Parathyroid adenoma (tissue), 2 donors: ENCODE results near the gene PKD1L1.

ENCODE experiments used
- H2AFZ ChIP-seq: fragments of 300-600 bp; sonication (generic); one replicate; pipeline ENCODE4 v1.7.0; 2017; ENCODE audit warnings: antibody characterized with exemption, mild to moderate bottlenecking
- H3K27ac ChIP-seq: fragments of 300-600 bp; sonication (generic); one replicate; pipeline ENCODE4 v1.7.0; 2017
- H3K27me3 ChIP-seq: fragments of 300-600 bp; sonication (generic); one replicate; pipeline ENCODE4 v1.7.0; 2017; ENCODE audit warnings: low read length; ENCODE audit not compliant: control insufficient read depth, insufficient read depth
- H3K36me3 ChIP-seq: fragments of 300-600 bp; sonication (generic); one replicate; pipeline ENCODE4 v1.7.0; 2017; ENCODE audit warnings: low read length; ENCODE audit not compliant: control insufficient read depth, insufficient read depth
- H3K4me1 ChIP-seq: fragments of 300-600 bp; sonication (generic); one replicate; pipeline ENCODE4 v1.7.0; 2017; ENCODE audit warnings: control low read depth
- H3K4me2 ChIP-seq: fragments of 300-600 bp; sonication (generic); one replicate; pipeline ENCODE4 v1.7.0; 2017; ENCODE audit warnings: low read length
- H3K4me3 ChIP-seq: fragments of 300-600 bp; sonication (generic); one replicate; pipeline ENCODE4 v1.7.0; 2017; ENCODE audit warnings: low read depth, low read length
- H3K79me2 ChIP-seq: fragments of 300-600 bp; sonication (generic); one replicate; pipeline ENCODE4 v1.7.0; 2017; ENCODE audit warnings: control low read depth
- H3K9ac ChIP-seq: fragments of 300-600 bp; sonication (generic); one replicate; pipeline ENCODE4 v1.7.0; 2017; ENCODE audit warnings: mild to moderate bottlenecking
- H3K9me3 ChIP-seq: fragments of 300-600 bp; sonication (generic); one replicate; pipeline ENCODE4 v1.7.0; 2017; ENCODE audit warnings: low read length; ENCODE audit not compliant: control insufficient read depth
- TF ChIP-seq, protein P1 (sequence below): fragments of 300-600 bp; sonication (generic); IDR thresholded peaks from one replicate; pipeline ENCODE4 v1.7.0; 2017; ENCODE audit warnings: antibody characterized with exemption, mild to moderate bottlenecking
- donor health status: primary hyperparathyroidism.

Gene PKD1L1

DNA sequence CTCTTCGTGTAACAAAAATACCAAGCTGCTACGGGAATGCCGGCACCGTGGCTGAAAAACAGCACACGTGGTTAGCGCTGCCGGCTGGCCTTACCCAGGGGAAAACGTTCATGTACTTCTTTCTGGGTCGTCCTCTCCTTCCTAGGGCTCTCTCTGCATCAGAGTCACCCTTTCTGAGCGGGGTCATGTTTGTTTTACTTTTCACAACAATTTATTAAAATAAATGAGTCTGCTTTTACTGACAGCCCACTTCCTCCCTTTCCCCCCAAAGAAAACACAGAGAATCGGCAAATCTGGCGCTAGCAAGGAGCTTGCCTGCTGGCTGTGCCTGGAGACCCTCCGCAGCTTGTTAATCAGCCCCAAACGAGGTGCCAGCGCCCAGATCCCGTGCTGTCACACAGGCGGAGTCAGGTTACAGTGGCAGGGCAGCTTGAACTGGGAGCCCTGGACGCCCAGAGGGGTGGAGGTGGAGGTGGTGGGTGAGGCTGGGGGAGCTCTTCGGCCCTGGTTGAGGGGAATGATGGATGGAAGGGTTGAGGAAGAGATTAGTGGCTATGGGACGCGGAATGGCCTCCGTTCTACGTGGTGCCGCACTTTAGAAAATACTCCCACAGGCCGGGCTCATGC, 204.2 kb downstream of the PKD1L1 start:
- no peaks in the 10 kb centered on the region for H3K36me3 ChIP-seq
- peaks cover 2% of the 10 kb centered on the region for H3K4me1 ChIP-seq
- H3K27me3 ChIP-seq = no peaks in the 10 kb centered on the region
- no peak overlapping the region for H3K4me3 ChIP-seq
- H3K27ac ChIP-seq = no peak overlapping the region
- no peaks in the 10 kb centered on the region for H3K79me2 ChIP-seq
- peak overlapping the region; percentile 17 for H3K4me2 ChIP-seq
- TF ChIP-seq, protein P1, sequence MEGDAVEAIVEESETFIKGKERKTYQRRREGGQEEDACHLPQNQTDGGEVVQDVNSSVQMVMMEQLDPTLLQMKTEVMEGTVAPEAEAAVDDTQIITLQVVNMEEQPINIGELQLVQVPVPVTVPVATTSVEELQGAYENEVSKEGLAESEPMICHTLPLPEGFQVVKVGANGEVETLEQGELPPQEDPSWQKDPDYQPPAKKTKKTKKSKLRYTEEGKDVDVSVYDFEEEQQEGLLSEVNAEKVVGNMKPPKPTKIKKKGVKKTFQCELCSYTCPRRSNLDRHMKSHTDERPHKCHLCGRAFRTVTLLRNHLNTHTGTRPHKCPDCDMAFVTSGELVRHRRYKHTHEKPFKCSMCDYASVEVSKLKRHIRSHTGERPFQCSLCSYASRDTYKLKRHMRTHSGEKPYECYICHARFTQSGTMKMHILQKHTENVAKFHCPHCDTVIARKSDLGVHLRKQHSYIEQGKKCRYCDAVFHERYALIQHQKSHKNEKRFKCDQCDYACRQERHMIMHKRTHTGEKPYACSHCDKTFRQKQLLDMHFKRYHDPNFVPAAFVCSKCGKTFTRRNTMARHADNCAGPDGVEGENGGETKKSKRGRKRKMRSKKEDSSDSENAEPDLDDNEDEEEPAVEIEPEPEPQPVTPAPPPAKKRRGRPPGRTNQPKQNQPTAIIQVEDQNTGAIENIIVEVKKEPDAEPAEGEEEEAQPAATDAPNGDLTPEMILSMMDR = no peak
- no peak overlapping the region for H3K9ac ChIP-seq
- H3K9me3 ChIP-seq = no peaks in the 10 kb centered on the region
- H2AFZ ChIP-seq = peak overlapping the region; percentile 35

DNA sequence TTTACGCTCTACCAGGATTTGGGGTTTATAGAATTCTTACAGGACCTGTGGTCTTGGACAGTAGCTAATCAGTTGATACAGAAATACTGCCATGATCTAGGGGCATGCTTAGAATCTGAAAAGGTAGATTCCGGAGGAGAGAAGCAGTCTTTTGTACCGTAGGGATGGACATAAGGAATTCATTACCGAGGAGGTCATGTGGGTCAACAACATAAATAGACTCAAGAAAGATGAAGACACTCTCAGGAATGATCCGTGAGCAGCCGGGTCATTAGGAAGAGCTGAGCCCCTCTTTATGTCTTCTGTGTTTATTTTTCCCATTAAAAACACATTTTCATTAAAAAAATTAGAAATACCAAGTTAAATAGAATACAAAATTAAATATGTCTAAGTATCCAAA, 206.3 kb downstream of the PKD1L1 start:
- TF ChIP-seq, protein P1 = no peak
- no peaks in the 10 kb centered on the region for H3K79me2 ChIP-seq
- H3K27me3 ChIP-seq = no peaks in the 10 kb centered on the region

DNA sequence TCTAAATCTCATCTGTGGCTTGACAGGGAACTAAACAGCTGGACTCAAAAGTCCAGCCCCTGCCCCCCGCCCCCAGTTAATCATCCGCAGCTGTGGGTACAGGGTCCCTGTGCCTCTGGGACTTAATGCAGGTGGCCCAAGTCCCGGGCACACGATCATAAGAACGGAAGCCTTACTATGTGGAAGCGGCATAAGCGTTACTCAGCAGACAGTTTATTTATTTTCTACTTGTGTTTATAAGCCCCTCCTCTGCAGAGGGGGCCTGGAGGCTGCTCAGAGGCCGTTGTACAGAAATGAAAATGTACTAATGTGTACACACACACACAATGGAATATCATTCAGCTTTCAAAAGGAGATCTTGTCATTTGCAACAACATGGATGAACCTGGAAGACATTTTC, 208.4 kb downstream of the PKD1L1 start:
- no peak overlapping the region for H3K9ac ChIP-seq
- H3K79me2 ChIP-seq = no peaks in the 10 kb centered on the region
- no peak overlapping the region for H2AFZ ChIP-seq
- H3K4me1 ChIP-seq = no peaks in the 10 kb centered on the region
- no peaks in the 10 kb centered on the region for H3K9me3 ChIP-seq
- TF ChIP-seq, protein P1 = no peak
- no peak overlapping the region for H3K27ac ChIP-seq
- no peaks in the 10 kb centered on the region for H3K27me3 ChIP-seq
- H3K36me3 ChIP-seq = no peaks in the 10 kb centered on the region
- H3K4me2 ChIP-seq = no peak overlapping the region
- H3K4me3 ChIP-seq = no peak overlapping the region

More for the DNA sequence above, 206.3 kb downstream of the PKD1L1 start:
- Histone ChIP-seq H3K27ac (no peak overlapping the region), H3K9ac (no peak overlapping the region), H3K4me1 (no peaks in the 10 kb centered on the region), H3K9me3 (no peaks in the 10 kb centered on the region), H2AFZ (no peak overlapping the region), H3K36me3 (no peaks in the 10 kb centered on the region), H3K4me3 (no peak overlapping the region), H3K4me2 (no peak overlapping the region)

DNA sequence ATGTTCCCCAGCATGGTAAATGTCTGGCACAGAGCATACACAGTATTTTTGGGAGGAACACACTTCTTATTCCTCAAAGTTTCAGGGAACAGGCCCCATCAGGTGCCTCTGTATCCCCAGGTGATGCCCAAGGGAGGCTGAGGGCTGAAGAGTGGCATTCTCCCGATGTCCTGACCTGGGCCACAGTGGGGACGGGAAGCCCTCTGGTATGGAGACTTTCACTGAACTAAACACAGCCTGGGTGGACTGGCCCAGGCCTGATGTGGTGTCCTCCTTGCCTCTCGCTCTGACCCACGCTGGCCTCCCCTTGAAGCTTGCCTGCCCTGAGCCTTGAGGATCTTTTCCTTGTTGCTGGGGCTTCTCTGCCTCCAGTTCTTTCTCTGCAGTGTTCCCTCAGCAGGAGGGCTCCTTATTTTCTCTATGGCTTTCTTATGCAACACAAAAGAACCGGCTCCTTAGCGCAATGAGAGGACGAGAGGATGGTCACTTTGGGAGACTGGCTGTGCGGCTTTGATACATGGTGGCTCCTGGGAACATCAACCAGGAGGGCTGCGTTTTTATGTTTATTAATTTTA, 208.9 kb downstream of the PKD1L1 start:
- no peaks in the 10 kb centered on the region for H3K4me1 ChIP-seq
- no peak overlapping the region for H3K4me3 ChIP-seq
- no peak overlapping the region for H2AFZ ChIP-seq
- H3K27ac ChIP-seq = no peak overlapping the region
- H3K36me3 ChIP-seq = no peaks in the 10 kb centered on the region
- TF ChIP-seq, protein P1 = no peak
- H3K9me3 ChIP-seq = no peaks in the 10 kb centered on the region
- H3K4me2 ChIP-seq = no peak overlapping the region
- H3K79me2 ChIP-seq = no peaks in the 10 kb centered on the region
- no peak overlapping the region for H3K9ac ChIP-seq
- no peaks in the 10 kb centered on the region for H3K27me3 ChIP-seq
